Ishikawa (cell line): ENCODE measurements around the gene FKBP6.

Experiments
- CEBPB ChIP-seq: IDR thresholded peaks from 2 replicates; pipeline ENCODE4 v1.6.1; 2012
- CREB1 ChIP-seq: IDR thresholded peaks from 2 replicates; pipeline ENCODE4 v1.6.1; 2012; ENCODE audit warnings: low read depth
- EGR1 ChIP-seq: IDR thresholded peaks from 2 replicates; pipeline ENCODE4 v1.6.1; 2012
- EP300 ChIP-seq: IDR thresholded peaks from 2 replicates; pipeline ENCODE4 v1.6.1; 2012; ENCODE audit warnings: borderline replicate concordance
- FOXM1 ChIP-seq: IDR thresholded peaks from 2 replicates; pipeline ENCODE4 v1.6.1; 2012; ENCODE audit warnings: low read depth, borderline replicate concordance
- MAX ChIP-seq: IDR thresholded peaks from 2 replicates; pipeline ENCODE4 v1.6.1; 2012
- NFIC ChIP-seq: IDR thresholded peaks from 2 replicates; pipeline ENCODE4 v1.6.1; 2012
- RAD21 ChIP-seq: IDR thresholded peaks from 2 replicates; pipeline ENCODE4 v1.6.1; 2012; ENCODE audit warnings: low read depth
- REST ChIP-seq: IDR thresholded peaks from 2 replicates; pipeline ENCODE4 v1.6.1; 2012; ENCODE audit warnings: low read depth, mild to moderate bottlenecking
- TAF1 ChIP-seq: IDR thresholded peaks from 2 replicates; pipeline ENCODE4 v1.6.1; 2012; ENCODE audit warnings: low read depth, mild to moderate bottlenecking
- TCF12 ChIP-seq: IDR thresholded peaks from 2 replicates; pipeline ENCODE4 v1.6.1; 2012; ENCODE audit warnings: low read depth
- TEAD4 ChIP-seq: IDR thresholded peaks from 2 replicates; pipeline ENCODE4 v1.6.1; 2012
- YY1 ChIP-seq: IDR thresholded peaks from 2 replicates; pipeline ENCODE4 v1.6.1; 2012; ENCODE audit warnings: low read depth
- ZBTB7A ChIP-seq: IDR thresholded peaks from 2 replicates; pipeline ENCODE4 v1.6.1; 2012; ENCODE audit warnings: low read depth
- TF ChIP-seq, protein P1 (sequence below): IDR thresholded peaks from 2 replicates; pipeline ENCODE4 v1.6.1; 2012

FKBP6 gene

DNA sequence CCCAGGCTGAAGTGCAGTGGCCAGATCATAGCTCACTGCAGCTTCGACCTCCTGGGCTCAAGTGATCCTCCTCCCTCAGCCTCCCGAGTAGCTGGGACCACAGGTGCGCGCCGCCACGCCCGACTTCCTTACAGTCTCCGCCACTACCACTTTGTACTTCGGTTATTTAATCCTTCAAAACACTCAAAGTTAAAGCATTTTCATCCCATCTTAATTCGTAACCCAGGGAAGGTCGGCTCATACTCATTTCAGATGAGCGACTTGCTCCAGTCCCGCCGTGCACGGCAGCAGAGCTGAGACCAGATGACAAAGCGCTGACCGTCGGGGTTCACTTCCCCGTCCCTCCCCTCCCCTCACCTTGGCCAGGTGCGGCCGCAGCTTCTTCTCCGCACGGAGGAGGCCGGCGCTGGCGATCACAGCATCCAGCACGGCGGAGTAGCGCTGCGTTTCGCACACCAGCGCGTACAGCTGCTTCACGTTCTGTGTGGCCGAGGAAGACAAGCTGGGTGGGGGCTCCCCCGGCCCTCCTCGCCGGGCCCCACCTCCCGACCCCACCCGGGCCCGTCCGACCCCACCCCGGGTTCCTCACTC is 19.8 kb upstream of the FKBP6 start:
- TF ChIP-seq EGR1 (no peak), TCF12 (no peak), FOXM1 (no peak), TEAD4 (no peak), NFIC (no peak), CREB1 (no peak), ZBTB7A (no peak), MAX (no peak), RAD21 (no peak), YY1 (no peak), TAF1 (no peak), REST (no peak), EP300 (no peak), CEBPB (no peak)
- TF ChIP-seq, protein P1, sequence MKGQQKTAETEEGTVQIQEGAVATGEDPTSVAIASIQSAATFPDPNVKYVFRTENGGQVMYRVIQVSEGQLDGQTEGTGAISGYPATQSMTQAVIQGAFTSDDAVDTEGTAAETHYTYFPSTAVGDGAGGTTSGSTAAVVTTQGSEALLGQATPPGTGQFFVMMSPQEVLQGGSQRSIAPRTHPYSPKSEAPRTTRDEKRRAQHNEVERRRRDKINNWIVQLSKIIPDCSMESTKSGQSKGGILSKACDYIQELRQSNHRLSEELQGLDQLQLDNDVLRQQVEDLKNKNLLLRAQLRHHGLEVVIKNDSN = no peak

GRCh38 chr7:73308665-73309214 is 19.2 kb upstream of the FKBP6 start, which contains the start of gene NSUN5:
NSUN5 (minus strand) TSS chr7:73308826; CDS start chr7:73308790, 36 bp downstream.
- TF ChIP-seq RAD21 (no peak), CREB1 (peak; percentile 24; the same call in 1 of the 2 replicates), REST (no peak), TCF12 (peak; percentile 69; the same call in 1 of the 2 replicates), FOXM1 (no peak), EGR1 (0 out of 2 replicates have a peak, but pooled peaks have one; percentile 35), TEAD4 (no peak), NFIC (0 out of 2 replicates have a peak, but pooled peaks have one; percentile 33), MAX (peak; percentile 100), CEBPB (no peak; the same call in 1 of the 2 replicates), TAF1 (peak; percentile 85), YY1 (peak; percentile 81), EP300 (0 out of 2 replicates have a peak, but pooled peaks have one; percentile 12)
- TF ChIP-seq, protein P1 = peak; percentile 51; the same call in 1 of the 2 replicates

DNA sequence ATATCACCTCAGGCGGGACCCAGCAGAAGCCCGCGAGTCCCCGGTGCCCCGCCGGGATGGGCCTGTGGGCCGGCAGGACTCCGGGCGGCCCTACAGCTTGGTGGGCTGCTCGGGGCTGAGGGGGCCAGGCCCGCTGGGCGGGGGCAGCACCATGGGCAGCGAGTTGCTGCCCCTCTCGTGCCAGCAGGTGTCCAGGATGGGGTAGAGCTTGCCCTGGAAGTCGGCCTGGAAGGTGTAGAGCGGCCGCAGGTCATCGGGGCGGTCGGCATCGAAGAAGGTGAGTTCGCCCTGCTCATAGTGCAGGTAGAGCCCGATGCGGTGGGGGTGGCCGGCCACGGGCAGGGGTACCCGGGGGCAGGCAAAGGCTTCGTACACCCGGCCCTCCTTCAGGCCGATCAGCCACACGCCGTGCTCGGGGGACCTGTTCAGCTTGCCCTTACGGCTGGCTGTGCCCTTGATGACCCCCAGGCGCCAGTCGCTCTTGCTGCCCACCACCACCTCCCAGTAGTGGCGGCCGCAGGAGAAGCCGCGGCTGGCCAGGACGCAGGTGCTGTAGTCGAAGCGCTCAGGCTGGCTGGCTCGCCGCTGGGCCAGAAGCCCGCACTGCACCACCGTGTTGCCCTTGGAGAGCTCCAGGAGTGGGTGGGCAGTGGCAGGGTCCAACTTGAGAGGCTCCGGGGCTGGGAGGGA is 15.0 kb upstream of the FKBP6 start:
- TF ChIP-seq TAF1 (no peak), MAX (no peak), TCF12 (no peak), TEAD4 (no peak), RAD21 (no peak), ZBTB7A (no peak)

GRCh38 chr7:73313521-73313906 is 14.4 kb upstream of the FKBP6 start:
- no peak for TF ChIP-seq CREB1
- no peak for TF ChIP-seq NFIC
- TF ChIP-seq FOXM1 = no peak
- TF ChIP-seq REST = no peak
- TF ChIP-seq RAD21 = no peak
- TF ChIP-seq TCF12 = no peak
- no peak for TF ChIP-seq EP300
- TF ChIP-seq TEAD4 = no peak
